Sigmoid colon (tissue), 4 donors: ENCODE data around the gene ENG.

Experiments used
- CTCF ChIP-seq, 4 experiments: fragments of 450-650 bp in 3 of 4; fragments of 200-600 bp in 1 of 4; IDR thresholded peaks; one replicate each; pipeline ENCODE4 v1.5.1; 2016 to 2019; ENCODE audit warnings: antibody characterized with exemption in 4 of 4, mild to moderate bottlenecking in 3 of 4, moderate library complexity in 2 of 4
- EP300 ChIP-seq, 4 donors: sonication (generic); formaldehyde crosslinking; IDR thresholded peaks; one replicate each; pipeline ENCODE4 v1.6.1; 2017; ENCODE audit warnings: antibody characterized with exemption in 4 of 4
- POLR2A ChIP-seq, 2 donors: fragments of 450-650 bp; IDR thresholded peaks; one replicate each; pipeline ENCODE4 v1.6.1; 2016; ENCODE audit warnings: antibody characterized with exemption in 2 of 2, mild to moderate bottlenecking in 2 of 2, moderate library complexity in 2 of 2

GRCh38 chr9:127866535-127866934 is 12.1 kb upstream of the ENG start:
- TF ChIP-seq CTCF (IDR thresholded peaks at IDR 0.05): no peak
- TF ChIP-seq POLR2A (IDR thresholded peaks at IDR 0.05): no peak
- no peak for TF ChIP-seq EP300 (IDR thresholded peaks at IDR 0.05)
